ENCODE measurements around the gene DDX5.
"Not testable (repeated sequence)": the region's sequence is repeated elsewhere in the genome, so short reads cannot be mapped to it uniquely, and the experiment has no call there.

DDX5 gene

DNA sequence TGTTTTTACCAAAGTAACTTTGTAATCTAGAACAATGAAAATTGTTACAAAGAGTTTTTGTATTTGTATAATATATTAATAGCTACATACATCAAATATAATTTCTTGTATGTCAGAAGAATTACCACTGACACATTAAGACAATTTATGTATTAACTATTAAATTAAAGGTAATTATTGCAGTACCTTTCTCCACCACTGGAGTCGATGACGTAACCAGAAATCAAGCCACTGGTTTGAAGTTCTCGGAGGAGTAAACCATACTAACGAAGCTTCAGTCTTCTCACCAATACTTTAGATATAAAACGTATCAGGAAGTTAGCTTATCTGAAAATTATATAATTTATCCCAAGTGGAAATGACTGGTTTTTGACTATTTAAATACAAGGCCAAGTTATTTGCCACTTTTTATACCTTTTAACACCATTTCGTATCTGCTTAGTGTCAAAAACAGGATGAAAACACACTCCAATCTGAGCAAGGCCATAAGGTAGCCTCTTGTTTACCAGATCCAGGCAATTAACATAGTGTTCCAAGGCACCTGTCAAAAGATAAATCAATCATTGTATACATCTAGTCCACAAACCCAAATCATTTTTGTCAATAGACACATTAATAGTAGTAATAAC, 13.5 kb downstream of the DDX5 start:
- DNase-seq (ENCODE audit: low read depth), result peak; percentile 36

DNA sequence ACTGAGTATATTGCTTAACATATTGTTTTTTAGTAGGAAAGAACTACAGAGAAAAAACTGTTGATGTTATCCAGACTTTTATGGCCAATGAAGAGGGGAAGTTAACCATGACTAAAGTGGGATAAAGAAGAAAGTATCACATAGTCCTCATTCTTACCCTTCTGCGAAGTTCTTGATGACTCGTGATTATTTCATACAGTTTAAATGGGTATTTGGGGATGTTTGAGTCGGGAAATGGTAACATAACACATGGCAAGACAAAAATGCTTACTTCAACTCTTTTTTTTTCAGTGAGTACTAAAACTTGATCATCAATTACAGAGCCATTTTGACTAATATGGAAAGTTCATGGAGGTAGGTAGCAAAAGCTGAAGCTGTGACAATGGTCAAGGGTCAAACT, 14.1 kb downstream of the DDX5 start:
- no peak for DNase-seq (ENCODE audit: low read depth)

DNA sequence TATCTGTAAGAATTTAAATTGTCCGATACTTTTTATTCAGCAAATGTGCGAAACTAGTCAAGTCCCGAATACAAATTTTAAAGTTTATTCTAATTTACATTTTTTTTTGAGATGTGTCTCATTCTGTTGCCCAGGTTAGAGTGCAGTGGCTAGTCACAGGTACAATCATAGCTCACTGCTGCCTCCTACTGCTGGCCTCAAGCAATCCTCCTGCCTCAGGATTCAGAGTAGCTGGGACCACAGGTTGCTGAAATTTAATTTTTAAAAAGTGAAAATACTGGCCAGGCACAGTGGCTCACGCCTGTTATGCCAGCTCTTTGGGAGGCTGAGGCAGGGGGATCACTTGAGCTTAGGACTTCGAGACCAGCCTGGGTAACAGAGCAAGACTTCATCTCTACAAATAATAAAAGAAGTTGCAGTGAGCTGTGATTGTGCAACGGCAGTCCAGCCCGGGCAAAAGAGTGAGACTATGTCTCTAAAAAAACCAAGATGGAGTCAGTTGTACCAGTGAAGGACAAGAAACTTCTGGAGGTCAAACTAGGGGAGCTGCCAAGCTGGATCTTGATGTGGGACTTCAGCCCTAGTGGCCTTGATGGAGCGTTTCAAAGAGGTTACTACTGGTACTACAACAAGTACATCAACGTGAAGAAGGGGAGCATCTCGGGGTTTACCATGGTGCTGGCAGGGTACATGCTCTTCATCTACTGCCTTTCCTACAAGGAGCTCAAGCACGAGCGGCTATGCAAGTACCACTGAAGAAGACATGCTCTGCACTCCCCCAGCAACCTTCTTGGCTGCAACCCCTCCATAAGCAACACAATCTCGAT, 14.8 kb downstream of the DDX5 start:
- peak; percentile 58 for DNase-seq (ENCODE audit: low read depth)

DNA sequence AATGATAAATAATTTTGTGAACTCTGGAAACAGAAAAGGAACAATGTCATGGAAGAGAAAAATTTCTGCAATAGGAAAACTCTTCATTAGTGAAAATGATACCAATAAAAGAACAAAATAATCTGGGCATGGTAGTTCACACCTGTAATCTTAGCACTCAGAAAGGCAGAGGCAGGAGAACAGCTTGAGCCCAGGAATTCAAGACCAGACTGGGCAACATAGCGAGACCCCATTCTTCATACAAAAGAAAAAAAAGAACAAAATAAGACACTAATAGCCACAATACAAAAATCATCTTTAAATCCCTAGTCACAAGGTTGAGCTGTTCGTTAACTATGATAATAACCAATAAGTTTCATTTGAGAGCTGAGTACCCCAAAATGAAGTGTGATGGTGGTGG, 17.8 kb downstream of the DDX5 start:
- no peak for DNase-seq (ENCODE audit: low read depth)

DNA sequence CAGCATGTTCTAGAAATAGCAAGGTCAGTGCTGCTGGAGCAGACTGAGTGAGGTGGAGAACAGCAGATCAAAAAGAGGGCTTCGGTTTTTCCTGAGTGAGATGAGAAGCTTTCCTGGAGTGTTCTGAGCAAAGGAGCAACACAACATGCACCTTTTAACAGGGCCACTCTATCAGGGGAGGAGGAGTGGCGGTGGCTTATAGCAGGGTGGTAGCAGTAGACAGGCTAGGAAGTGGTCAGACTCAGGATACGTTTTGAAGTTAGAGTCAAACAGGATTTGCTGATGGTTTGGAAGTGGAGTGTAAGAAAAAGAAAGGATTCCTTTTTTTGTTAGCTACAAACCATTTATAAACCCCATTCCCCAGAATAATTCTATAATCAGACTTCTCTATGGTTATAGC, 21.7 kb downstream of the DDX5 start:
- DNase-seq (ENCODE audit: low read depth), result no peak

DNA sequence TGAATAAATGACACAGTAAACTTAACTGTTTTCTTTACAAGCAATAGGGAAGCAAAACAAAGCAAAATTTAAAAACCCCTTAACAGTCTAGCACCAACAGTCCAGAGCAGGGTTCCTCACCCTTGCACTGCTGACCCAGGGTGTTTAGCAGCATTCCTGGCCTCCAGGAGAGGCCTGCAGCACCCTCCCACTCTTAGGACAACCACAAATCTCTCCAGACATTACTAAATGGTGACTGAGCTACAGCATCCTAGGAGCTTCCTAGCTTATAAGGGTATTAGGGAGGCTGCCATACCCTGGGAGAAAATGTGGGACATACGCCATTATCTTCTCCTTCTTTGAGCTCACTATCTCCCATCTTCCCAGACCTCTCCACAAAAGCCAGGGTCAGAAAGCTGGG, 25.1 kb downstream of the DDX5 start:
- DNase-seq (ENCODE audit: low read depth), result no peak

DNA sequence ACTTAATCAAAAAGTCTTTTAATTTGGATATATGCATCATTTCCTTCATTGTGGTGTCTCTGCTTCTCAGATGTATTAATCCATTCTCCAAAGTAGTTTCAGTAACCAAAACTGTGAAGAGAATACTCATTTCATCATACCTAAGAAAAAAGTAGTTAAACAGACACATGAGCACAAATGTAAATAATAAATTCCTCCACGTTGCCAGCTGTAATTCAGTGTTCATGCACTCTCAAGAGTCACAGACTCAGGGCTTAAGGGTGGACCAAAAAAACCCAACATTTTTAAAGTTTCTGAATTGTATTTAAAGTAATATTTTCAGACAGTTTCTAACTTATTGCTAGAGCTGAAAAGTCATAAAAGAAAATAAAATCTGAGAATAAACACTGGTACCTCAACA, 28.2 kb downstream of the DDX5 start:
- DNase-seq (ENCODE audit: low read depth), result peak; percentile 47

DNA sequence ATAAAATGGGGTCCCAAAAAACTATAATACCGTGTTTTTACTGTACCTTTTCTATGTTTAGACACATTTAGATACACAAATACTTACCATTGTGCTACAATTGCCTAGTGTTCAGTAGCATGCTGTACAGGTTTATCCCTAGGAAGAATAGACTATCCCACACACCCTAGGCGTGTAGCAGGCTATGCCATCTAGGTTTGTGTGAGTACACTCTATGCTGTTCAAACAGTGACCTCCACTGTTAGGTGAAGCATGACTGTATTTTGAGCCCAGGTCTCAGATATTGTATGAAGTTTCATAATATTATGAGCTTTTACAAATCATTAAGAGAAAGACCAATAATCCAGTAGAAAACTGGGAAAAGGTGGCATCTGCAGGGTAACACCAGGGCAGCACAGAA, 33.5 kb downstream of the DDX5 start:
- no peak for DNase-seq (ENCODE audit: low read depth)

DNA sequence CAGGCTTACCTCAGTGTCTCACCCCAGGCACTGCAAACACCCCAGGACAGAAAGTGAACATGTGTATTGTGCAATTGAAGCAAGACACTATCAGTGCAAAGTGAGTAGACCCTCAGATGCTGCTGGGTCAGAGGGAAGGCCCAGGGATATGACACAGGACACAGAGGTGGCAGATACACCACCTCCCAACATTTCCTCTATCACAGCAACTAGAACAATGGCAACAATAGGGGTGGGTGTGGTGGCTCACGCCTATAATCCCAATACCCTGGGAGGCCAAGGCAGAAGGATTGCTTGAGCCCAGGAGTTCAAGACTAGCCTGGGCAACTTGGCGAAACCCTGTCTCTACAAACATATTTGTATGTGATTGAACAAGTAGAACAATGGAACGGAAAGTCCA, 34.6 kb downstream of the DDX5 start:
- DNase-seq (ENCODE audit: low read depth), result no peak

DNA sequence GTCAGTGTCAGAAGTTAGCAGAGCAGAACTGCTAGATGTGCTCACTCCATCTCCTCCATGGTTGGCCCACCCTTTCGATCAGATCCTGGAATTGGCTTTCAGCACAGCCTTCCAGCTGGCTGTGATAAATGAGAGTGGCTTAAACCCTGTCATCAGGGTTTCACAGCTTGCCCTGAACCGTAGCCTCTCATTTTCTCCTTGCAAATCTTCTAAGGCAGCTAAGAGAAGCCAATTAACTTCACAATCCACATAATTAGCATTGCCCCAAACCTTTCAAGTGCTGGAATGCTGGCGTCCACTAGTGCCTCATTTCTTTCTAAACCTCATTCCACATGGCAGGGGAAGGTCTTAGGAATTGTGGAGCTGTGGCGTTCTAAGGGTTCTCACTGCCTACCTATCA, 35.5 kb downstream of the DDX5 start:
- no peak for DNase-seq (ENCODE audit: low read depth)

DNA sequence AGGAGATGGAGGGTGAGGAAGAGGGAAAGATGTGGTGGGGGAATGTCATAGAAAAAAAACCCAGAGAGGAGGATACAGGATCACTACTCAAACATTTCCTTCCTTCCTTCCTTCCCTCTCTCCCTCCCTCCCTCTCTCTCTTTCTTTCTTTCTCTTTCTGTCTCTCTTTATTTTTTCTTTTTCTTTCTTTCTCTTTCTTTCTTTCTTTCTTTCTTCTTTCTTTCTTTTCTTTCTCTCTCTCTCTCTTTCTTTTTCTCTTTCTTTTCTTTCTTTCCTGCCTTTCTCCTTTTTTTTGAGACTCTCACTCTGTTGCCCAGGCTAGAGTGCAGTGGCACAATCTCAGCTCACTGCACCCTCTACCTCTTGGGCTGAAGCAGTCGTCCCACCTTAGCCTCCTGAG, 39.3 kb downstream of the DDX5 start:
- DNase-seq (ENCODE audit: low read depth), result not testable (repeated sequence)

DNA sequence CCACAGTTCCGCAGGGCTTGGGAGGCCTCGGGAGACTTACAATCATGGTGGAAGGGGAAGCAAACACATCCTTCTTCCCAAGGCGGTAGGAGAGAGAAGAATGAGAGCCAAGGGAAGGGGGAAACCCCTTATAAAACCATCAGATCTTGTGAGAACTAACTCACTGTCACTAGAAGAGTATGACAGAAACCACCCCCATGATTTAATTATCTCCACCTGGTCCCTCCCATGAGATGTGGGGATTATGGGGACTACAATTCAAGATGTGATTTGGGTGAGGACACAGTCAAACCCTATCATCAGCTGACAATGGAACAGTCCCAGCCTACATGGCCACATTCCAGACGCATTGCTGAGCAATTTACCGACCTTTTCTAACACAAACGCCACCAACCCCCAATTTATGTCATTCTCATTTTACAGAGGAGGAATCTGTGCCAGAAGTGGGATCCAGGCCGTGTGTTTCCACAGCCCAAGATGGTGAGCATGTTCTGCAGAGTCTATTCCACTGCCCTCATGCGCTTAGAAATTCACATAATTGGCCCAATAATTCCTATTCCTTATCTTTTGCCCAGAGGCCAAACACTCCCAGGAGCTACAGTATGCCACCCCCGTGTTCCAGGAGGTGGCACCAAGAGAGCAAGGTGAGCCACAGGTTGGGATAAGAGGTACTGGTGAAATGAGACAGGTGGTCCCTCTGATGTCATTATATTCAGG, 39.9 kb downstream of the DDX5 start:
- no peak for DNase-seq (ENCODE audit: low read depth)

DNA sequence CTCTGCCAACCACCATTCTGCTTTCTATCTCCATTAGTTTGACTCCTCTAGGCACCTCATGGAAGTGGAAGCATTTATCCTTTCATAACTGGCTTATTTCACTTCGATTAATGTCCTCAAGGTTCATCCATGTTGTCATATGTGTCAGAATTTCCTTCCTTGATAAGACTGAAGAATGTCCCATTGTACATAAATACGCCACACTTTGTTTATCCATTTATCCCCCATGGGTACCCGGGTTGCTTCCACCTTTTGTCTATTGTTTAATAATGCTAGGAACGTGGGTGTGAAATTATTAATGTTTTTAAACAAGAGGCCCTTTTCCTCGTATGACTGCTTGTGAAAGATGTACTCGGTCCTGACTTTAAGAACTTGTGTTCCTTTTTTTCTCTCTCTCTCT, 44.3 kb downstream of the DDX5 start:
- DNase-seq (ENCODE audit: low read depth), result no peak

DNA sequence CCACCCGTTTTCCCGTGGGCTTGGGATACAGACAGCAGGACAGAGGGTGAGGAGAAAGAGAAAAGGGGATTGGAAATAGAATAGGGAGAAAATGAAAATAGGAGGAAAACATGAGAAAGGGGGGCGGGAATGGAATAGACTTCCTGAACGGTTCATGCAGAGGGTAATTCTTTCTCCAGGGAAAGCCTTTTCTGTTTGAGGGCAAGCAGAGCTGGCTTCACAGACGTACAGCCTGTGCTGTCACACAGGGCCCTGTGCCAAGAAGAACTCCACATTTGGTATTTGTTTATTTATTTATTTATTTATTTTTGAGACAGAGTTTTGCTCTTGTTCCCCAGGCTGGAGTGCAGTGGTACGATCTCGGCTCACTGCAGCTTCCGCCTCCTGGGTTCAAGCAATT, 45.1 kb downstream of the DDX5 start:
- peak; percentile 31 for DNase-seq (ENCODE audit: low read depth)

DNA sequence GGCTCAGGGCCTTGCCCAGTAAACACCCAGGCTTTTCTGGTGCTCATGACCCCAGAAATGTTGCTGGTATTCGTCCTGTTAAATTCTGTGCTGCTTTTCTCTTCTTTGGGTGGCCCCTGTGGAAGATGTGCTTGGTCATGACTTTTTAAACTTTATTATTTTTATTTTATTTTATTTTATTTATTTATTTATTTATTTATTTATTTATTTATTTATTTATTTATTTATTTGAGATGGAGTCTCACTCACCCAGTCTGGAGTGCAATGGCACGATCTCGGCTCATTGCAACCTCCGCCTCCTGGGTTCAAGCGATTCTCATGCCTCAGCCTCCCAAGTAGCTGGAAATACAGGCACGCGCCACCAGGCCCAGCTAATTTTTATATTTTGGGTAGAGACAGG, 46.3 kb downstream of the DDX5 start:
- DNase-seq (ENCODE audit: low read depth), result not testable (repeated sequence)

DNA sequence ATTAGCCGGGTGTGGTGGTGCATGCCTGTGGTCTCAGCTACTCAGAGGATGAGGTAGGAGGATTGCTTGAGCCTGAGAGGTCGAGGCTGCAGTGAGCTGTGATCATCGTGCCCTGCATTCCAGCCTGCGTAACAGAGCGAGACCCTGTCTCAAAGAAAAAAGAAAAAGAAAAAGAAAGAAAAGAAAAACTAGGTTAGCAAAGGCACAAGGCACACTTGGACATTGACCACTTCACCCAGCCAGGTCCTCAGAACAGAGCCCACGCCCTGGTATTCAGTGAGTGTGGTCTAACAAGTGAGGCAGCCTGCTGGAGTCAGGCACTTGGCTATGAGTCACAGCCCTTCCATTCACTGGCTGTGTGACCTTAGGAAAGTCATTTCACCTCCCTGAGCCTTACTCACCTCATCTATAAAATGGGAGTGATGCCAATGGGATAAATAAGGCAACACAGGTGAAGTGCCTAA, 46.8 kb downstream of the DDX5 start:
- peak; percentile 85 for DNase-seq (ENCODE audit: low read depth)

DNA sequence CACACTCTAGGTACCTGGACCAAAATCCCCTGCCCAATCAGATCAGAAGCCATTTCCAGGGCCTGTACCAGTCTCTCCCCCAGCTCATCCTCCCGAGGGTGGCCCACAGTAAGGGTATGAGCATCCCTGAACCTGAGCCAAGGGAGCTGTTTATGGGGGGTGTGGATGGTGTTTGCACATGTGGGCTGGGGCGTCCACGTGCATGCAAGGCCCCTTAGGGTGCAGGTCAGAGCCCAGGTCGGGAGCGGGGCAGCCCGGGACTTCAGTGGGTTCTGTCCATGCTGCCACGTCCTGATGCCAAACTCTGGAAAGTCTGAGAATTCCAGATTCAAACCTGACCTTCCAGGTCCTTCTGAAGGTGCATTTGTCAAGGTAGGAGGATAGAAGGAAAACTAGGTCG, 47.3 kb downstream of the DDX5 start:
- no peak for DNase-seq (ENCODE audit: low read depth)

DNA sequence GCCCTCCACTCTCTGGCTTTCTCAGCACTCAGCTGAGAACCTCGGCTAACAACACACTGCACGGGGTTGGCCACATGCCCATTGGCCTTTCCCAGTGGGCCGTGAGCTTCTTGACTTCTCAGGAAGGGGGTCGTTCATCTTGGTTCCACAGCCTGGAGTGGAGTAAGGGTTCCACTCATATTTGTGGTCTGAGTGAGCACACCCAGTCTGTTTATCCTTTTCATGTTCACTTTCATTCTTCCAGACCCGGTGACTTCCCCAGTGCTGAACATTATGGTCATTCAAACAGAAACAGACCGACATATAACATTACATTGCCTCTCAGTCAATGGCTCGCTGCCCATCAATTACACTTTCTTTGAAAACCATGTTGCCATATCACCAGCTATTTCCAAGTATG, 48.9 kb downstream of the DDX5 start:
- peak; percentile 91 for DNase-seq (ENCODE audit: low read depth)

DNA sequence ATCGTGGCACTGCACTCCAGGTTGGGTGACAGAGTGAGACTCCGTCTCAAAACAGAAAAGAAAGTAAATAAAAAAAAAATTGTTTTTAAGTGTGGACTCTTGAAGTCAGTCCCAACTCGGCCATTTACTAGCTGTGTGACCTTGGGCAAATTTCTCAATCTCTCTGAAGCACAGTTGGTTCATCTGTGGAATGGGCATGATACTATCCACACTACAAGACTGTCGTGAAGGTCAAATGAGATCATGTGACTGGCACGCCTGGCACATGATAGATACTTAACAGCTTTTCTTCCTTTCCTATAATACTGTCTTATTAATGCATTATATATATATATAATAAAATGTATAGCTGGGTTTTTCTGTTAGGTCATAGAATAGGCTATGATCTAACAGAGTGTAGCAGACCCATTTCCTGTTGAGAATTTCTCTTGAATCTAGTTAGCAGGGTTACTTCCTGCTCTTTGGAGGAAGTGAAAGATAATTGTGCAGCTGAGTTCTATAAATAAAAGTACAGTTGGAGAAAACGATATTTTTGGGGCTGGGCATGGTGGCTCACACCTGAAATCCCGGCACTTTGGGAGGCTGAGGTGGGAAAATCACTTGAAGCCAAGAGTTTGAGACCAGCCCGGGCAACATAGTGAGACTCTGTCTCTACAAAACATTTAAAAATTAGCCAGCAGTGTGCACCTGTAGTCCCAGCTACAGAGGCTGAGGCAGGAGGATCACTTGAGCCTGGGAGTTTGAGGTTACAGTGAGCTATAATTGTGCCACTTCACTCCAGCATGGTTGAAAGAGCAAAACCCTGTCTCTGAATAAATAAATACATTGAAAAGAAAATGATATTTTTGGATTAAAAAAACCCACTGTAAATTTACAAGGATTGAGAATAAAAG, 49.9 kb downstream of the DDX5 start:
- DNase-seq (ENCODE audit: low read depth), result no peak

DNA sequence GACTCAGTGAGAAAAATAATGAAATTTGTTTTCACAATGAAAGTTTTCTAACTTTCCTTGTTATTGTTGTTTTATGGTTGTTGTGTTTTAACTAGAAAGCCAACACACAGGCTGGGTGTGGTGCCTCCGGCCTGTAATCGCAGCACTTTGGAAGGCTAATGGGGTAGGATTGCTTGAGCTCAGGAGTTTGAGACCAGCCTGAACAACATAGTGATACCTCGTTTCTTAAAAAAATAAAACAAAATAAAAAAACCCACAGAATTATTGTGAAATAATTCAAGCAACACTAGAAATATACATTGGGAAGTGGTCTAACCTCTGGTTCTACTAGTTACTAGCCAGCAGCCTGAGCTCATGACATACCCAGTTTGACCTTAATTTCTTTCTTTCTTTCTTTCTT, 56.5 kb downstream of the DDX5 start:
- peak; percentile 43 for DNase-seq (ENCODE audit: low read depth)

DNA sequence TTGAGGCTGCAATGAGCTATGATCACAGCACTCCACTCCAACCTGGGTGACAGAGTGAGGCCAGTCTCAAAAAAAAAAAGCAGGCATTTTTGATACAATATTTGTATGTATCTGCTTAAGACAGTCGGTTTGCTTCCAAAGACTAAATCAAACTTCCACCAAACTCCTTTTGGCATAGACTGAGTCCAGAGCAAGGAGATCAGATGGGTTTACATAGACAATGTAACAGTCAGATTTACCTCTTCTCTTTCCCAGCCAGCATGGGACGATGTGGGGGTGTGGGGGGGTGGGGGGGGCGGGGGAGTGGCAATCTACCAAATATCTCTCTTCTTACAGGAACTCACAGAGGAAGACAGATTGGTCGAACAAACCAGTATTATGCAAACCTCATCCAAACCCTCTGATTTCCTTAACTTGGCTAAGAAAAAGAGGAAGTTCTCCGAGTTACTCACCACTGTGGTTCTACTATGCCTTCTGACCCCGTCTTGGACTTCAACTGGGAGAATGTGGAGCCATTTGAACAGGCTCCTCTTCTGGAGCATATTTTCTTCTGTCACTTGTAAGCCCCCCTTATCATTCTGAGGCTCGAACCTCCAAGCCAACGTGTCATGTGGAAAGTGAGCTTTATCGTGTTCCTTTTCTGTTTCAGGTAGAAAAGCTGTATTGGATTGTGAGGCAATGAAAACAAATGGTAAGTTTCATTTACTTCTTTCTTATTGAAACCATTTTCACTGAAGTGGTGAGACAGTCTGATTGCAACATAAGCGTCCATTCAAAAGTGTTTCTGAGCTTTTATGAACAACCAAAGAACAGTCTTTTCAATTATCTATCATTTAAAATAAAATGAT, 57.2 kb downstream of the DDX5 start, which contains the start of gene MILR1:
Gene MILR1 (plus strand): TSS at position 451 of the 848 bp plus-strand sequence. CDS start 54 bp downstream, at position 505.
- DNase-seq (ENCODE audit: low read depth), result peak; percentile 98
